DOHH2 (cell line): ENCODE measurements around the gene HLCS.

Experiments used
- H3F3A ChIP-seq: fragments of 200-600 bp; sonication (generic), shearing (Covaris generic); 2 replicates; pipeline ENCODE4 v1.6.0; 2016; ENCODE audit warnings: antibody characterized with exemption, mild to moderate bottlenecking; ENCODE audit not compliant: control insufficient read depth, insufficient read depth
- H3K27ac ChIP-seq: fragments of 200-600 bp; sonication (generic); 2 replicates; pipeline ENCODE4 v1.5.1; 2014; ENCODE audit warnings: low read depth, mild to moderate bottlenecking, low read length, moderate library complexity
- H3K27me3 ChIP-seq: fragments of 200-600 bp; sonication (generic); 2 replicates; pipeline ENCODE4 v1.6.1; 2014; ENCODE audit warnings: mild to moderate bottlenecking, low read length, mixed read lengths; ENCODE audit not compliant: control insufficient read depth
- H3K36me3 ChIP-seq: fragments of 200-600 bp; sonication (generic); 2 replicates; pipeline ENCODE4 v1.6.1; 2014; ENCODE audit warnings: mild to moderate bottlenecking, low read length, moderate library complexity, mixed read lengths; ENCODE audit not compliant: control insufficient read depth
- H3K4me1 ChIP-seq: fragments of 200-600 bp; sonication (generic); 2 replicates; pipeline ENCODE4 v1.6.1; 2014; ENCODE audit warnings: mild to moderate bottlenecking, low read length, mixed read lengths; ENCODE audit not compliant: control insufficient read depth
- H3K4me2 ChIP-seq: fragments of 200-600 bp; sonication (generic); 2 replicates; pipeline ENCODE4 v1.6.0; 2014; ENCODE audit warnings: mild to moderate bottlenecking, low read length, moderate library complexity
- H3K4me3 ChIP-seq: fragments of 200-600 bp; sonication (generic); 2 replicates; pipeline ENCODE4 v1.5.1; 2014; ENCODE audit warnings: mild to moderate bottlenecking, low read length, mixed read lengths
- H3K79me2 ChIP-seq: fragments of 200-600 bp; sonication (generic); 2 replicates; pipeline ENCODE4 v1.6.1; 2014; ENCODE audit warnings: mild to moderate bottlenecking, low read length, mixed read lengths; ENCODE audit not compliant: control insufficient read depth
- H3K9me2 ChIP-seq: fragments of 200-600 bp; sonication (generic); replicated peaks from 2 replicates; pipeline ENCODE4 v1.6.1; 2014; ENCODE audit warnings: mild to moderate bottlenecking, low read length, mixed read lengths; ENCODE audit not compliant: control insufficient read depth
- H3K9me3 ChIP-seq: fragments of 200-600 bp; sonication (generic); 2 replicates; pipeline ENCODE4 v1.6.1; 2014; ENCODE audit warnings: antibody characterized with exemption, low read length, mixed read lengths; ENCODE audit not compliant: control insufficient read depth, insufficient read depth
- H4K20me1 ChIP-seq: fragments of 200-600 bp; sonication (generic); 2 replicates; pipeline ENCODE4 v1.6.0; 2014; ENCODE audit warnings: low read depth, mild to moderate bottlenecking, antibody characterized with exemption, low read length, moderate library complexity; ENCODE audit not compliant: control insufficient read depth, insufficient read depth
- EZH2phosphoT487 ChIP-seq: fragments of 200-600 bp; sonication (generic); IDR thresholded peaks from 2 replicates; pipeline ENCODE4 v1.6.1; 2017; ENCODE audit warnings: borderline replicate concordance, mild to moderate bottlenecking, antibody characterized with exemption, low read length, moderate library complexity, mixed read lengths
- TF ChIP-seq, protein P1 (sequence below): fragments of 200-600 bp; sonication (generic); IDR thresholded peaks from one replicate; pipeline ENCODE4 v1.5.1; 2014; ENCODE audit warnings: antibody characterized with exemption, mild to moderate bottlenecking, low read depth, low read length; ENCODE audit not compliant: poor library complexity, severe bottlenecking

Gene HLCS

DNA sequence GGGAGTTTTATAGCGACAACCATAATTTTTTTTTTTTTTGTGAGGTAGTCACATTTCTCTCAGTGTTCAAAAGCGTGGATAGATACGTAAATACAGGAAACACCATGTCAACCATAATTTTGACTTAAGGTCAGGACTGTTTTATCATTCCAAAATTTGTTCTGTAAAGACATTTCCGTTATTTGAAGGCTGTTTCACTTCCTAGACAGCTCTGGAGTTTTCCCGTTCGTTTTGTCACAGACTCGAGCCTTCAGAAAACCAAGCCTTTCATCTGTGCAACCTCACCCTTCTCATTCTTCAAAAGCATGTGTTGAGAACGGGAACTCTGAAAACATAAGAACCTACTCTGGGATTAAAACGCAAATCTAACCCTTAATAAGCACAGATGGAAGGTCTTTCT, 249.6 kb downstream of the HLCS start:
- TF ChIP-seq, protein P1, sequence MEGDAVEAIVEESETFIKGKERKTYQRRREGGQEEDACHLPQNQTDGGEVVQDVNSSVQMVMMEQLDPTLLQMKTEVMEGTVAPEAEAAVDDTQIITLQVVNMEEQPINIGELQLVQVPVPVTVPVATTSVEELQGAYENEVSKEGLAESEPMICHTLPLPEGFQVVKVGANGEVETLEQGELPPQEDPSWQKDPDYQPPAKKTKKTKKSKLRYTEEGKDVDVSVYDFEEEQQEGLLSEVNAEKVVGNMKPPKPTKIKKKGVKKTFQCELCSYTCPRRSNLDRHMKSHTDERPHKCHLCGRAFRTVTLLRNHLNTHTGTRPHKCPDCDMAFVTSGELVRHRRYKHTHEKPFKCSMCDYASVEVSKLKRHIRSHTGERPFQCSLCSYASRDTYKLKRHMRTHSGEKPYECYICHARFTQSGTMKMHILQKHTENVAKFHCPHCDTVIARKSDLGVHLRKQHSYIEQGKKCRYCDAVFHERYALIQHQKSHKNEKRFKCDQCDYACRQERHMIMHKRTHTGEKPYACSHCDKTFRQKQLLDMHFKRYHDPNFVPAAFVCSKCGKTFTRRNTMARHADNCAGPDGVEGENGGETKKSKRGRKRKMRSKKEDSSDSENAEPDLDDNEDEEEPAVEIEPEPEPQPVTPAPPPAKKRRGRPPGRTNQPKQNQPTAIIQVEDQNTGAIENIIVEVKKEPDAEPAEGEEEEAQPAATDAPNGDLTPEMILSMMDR, result no peak
- no peak for TF ChIP-seq EZH2phosphoT487
- H3K9me3 ChIP-seq, result no peaks in the 10 kb centered on the region
- no peaks in the 10 kb centered on the region for H3K36me3 ChIP-seq
- no peak overlapping the region for H3K4me3 ChIP-seq
- H3K9me2 ChIP-seq, result no peaks in the 10 kb centered on the region
- H3F3A ChIP-seq, result no peaks in the 10 kb centered on the region
- no peak overlapping the region for H3K4me2 ChIP-seq
- H3K27me3 ChIP-seq, result peaks cover 16% of the 10 kb centered on the region
- H3K4me1 ChIP-seq, result no peaks in the 10 kb centered on the region
- H4K20me1 ChIP-seq, result no peaks in the 10 kb centered on the region
- H3K79me2 ChIP-seq, result no peaks in the 10 kb centered on the region
- no peak overlapping the region for H3K27ac ChIP-seq

DNA sequence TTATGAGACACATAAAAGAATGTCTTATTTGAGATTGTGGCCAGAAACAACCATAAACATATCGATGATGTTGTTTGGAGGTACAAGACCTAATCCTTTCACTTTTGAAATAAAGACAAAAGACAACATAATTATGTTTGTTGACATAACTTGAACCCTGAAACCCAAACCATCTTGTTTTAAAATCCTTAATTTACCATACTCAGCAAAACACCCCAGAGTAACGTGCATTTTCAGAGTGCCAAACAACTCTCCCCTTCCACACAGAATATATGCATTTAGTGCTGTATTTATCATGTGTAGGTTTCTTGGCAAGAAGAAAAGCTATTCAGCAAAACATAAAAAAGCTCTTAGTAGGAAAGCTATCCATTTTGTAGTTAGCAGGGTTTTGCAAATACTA, 250.1 kb downstream of the HLCS start:
- Histone ChIP-seq H3F3A (no peaks in the 10 kb centered on the region), H3K9me3 (no peaks in the 10 kb centered on the region), H3K27ac (no peak overlapping the region), H3K36me3 (no peaks in the 10 kb centered on the region), H3K9me2 (no peaks in the 10 kb centered on the region), H3K4me3 (no peak overlapping the region), H3K4me2 (no peak overlapping the region), H3K79me2 (no peaks in the 10 kb centered on the region), H3K27me3 (peaks cover 16% of the 10 kb centered on the region), H3K4me1 (no peaks in the 10 kb centered on the region), H4K20me1 (no peaks in the 10 kb centered on the region)
- TF ChIP-seq, protein P1, result no peak
- no peak for TF ChIP-seq EZH2phosphoT487

DNA sequence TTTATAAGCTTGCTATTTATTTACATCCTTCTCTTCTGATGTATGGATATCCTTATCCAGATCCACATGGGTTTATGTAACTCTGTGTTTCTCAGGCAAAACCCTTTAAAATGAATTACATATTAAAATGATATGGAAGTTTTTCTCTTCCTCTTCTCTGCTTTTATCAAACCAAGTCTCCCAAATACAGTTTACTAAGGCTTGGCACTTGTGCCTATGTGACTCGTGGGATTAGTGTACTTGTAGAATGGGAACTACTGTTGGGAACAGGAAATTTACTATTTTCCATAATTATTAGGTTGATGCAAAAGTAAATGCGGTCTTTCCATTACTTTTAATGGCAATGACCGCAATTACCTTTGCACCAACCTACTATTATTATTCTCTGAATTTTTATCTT, 252.7 kb downstream of the HLCS start:
- no peaks in the 10 kb centered on the region for H3K79me2 ChIP-seq
- H3K36me3 ChIP-seq, result no peaks in the 10 kb centered on the region
- H4K20me1 ChIP-seq, result no peaks in the 10 kb centered on the region
- peaks cover 20% of the 10 kb centered on the region for H3K27me3 ChIP-seq
- no peaks in the 10 kb centered on the region for H3F3A ChIP-seq
- no peak overlapping the region for H3K4me2 ChIP-seq
- H3K4me3 ChIP-seq, result no peak overlapping the region
- TF ChIP-seq, protein P1, result no peak
- no peak for TF ChIP-seq EZH2phosphoT487
- H3K9me2 ChIP-seq, result no peaks in the 10 kb centered on the region
- no peaks in the 10 kb centered on the region for H3K4me1 ChIP-seq
- H3K9me3 ChIP-seq, result no peaks in the 10 kb centered on the region
- no peak overlapping the region for H3K27ac ChIP-seq

DNA sequence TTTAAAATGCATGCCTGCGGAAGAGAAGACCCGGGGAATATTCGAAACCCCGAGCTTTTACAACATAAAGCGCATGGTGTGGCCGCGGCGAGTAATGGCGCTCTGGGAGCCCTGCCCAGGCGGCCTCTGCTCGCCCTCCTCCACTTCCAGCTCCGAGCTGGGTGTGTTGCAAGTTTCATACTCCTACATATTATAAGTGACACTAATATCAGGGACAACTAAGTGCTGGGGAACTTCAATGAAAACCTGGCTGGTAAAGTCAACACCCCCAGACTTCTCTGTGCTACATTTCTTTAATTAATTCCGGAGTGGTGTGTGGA, 255.8 kb downstream of the HLCS start:
- Histone ChIP-seq H3K9me2 (no peaks in the 10 kb centered on the region), H3K27ac (no peak overlapping the region), H3K4me1 (no peaks in the 10 kb centered on the region)

More for the DNA sequence above, 255.8 kb downstream of the HLCS start:
- Histone ChIP-seq H3F3A (no peaks in the 10 kb centered on the region), H3K4me2 (no peak overlapping the region), H3K36me3 (no peaks in the 10 kb centered on the region), H3K9me3 (no peaks in the 10 kb centered on the region), H3K79me2 (no peaks in the 10 kb centered on the region), H3K27me3 (peaks cover 35% of the 10 kb centered on the region), H4K20me1 (no peaks in the 10 kb centered on the region), H3K4me3 (no peak overlapping the region)
- TF ChIP-seq, protein P1, result no peak
- 0 out of 2 replicates have a peak, but pooled peaks have one; percentile 41 for TF ChIP-seq EZH2phosphoT487
